Skeletal muscle tissue (tissue), 4 donors: ENCODE results near the gene ADAMTS3. TPM values are rescaled to one million over a fixed set of nuclear protein-coding genes. Genes with fewer than 3 reads are reported as not detected.

Experiments used
- H3K27ac ChIP-seq: one replicate; pipeline ENCODE4 v1.7.0; 2013; ENCODE audit warnings: mild to moderate bottlenecking, low read depth, low read length, inconsistent platforms
- H3K27me3 ChIP-seq, 3 donors: one replicate each; pipeline ENCODE4 v1.7.0; 2013; ENCODE audit warnings: low read length in 3 of 3; ENCODE audit not compliant: control insufficient read depth in 3 of 3, insufficient read depth in 3 of 3
- H3K36me3 ChIP-seq, 3 donors: one replicate each; pipeline ENCODE4 v1.7.0; 2013; ENCODE audit warnings: low read length in 3 of 3; ENCODE audit not compliant: control insufficient read depth in 3 of 3, insufficient read depth in 3 of 3
- H3K4me1 ChIP-seq, 3 donors: one replicate each; pipeline ENCODE4 v1.7.0; 2013; ENCODE audit warnings: low read length in 3 of 3, mild to moderate bottlenecking in 3 of 3; ENCODE audit not compliant: control insufficient read depth in 3 of 3, insufficient read depth in 3 of 3
- H3K4me3 ChIP-seq, 3 donors: one replicate each; pipeline ENCODE4 v1.7.0; 2013; ENCODE audit warnings: low read length in 3 of 3
- H3K9ac ChIP-seq, 3 donors: one replicate each; pipeline ENCODE4 v1.7.0; 2013; ENCODE audit warnings: low read length in 3 of 3, mild to moderate bottlenecking in 3 of 3, moderate library complexity in 2 of 3, low read depth in 1 of 3
- H3K9me3 ChIP-seq, 3 donors: one replicate each; pipeline ENCODE4 v1.7.0; 2013; ENCODE audit warnings: low read length in 3 of 3; ENCODE audit not compliant: control insufficient read depth in 3 of 3
- total RNA-seq: library from RNA; depleted of rRNA; stranded (reverse); fragments of >200 nt; gene quantifications from one replicate; pipeline ENCODE4 v1.2.3, GENCODE V29; 2014
- donor health status: Osteomylitis.

Gene ADAMTS3
- total RNA-seq, 1 donor from 2014 or later, result 2.1 TPM

GRCh38 chr4:72525938-72526337 is 43.1 kb downstream of the ADAMTS3 start:
- H3K4me3 ChIP-seq, result no peak overlapping the region
- no peaks in the 10 kb centered on the region for H3K27me3 ChIP-seq
- H3K9me3 ChIP-seq, result no peaks in the 10 kb centered on the region
- no peak overlapping the region for H3K9ac ChIP-seq
- H3K36me3 ChIP-seq, result no peaks in the 10 kb centered on the region
- H3K4me1 ChIP-seq, result peaks cover 0 to 4% (median 3%) of the 10 kb centered on the region in 3 donors
- no peak overlapping the region for H3K27ac ChIP-seq

- H3K27ac ChIP-seq, result no peak overlapping the region
Observed at GRCh38 chr4:72522440-72522839, 46.6 kb downstream of the ADAMTS3 start.

GRCh38 chr4:72513227-72513626 is 55.8 kb downstream of the ADAMTS3 start:
- Histone ChIP-seq H3K9me3 (no peaks in the 10 kb centered on the region), H3K27me3 (no peaks in the 10 kb centered on the region), H3K27ac (no peak overlapping the region), H3K4me3 (no peak overlapping the region), H3K4me1 (no peaks in the 10 kb centered on the region), H3K36me3 (no peaks in the 10 kb centered on the region), H3K9ac (no peak overlapping the region)

More at GRCh38 chr4:72522440-72522839, 46.6 kb downstream of the ADAMTS3 start:
- no peaks in the 10 kb centered on the region for H3K36me3 ChIP-seq
- H3K9me3 ChIP-seq, result no peaks in the 10 kb centered on the region
- no peaks in the 10 kb centered on the region for H3K27me3 ChIP-seq
- H3K4me3 ChIP-seq, result no peak overlapping the region
- no peak overlapping the region for H3K9ac ChIP-seq
- H3K4me1 ChIP-seq, result peaks cover 0 to 4% (median 3%) of the 10 kb centered on the region in 3 donors

- Histone ChIP-seq H3K27ac (no peak overlapping the region), H3K36me3 (no peaks in the 10 kb centered on the region), H3K4me1 (no peaks in the 10 kb centered on the region), H3K9me3 (no peaks in the 10 kb centered on the region), H3K27me3 (no peaks in the 10 kb centered on the region), H3K4me3 (no peak overlapping the region), H3K9ac (no peak overlapping the region)
Observed at GRCh38 chr4:72507860-72508419, 61.1 kb downstream of the ADAMTS3 start.

GRCh38 chr4:72507167-72507566 is 61.9 kb downstream of the ADAMTS3 start:
- H3K4me3 ChIP-seq, result no peak overlapping the region
- no peak overlapping the region for H3K27ac ChIP-seq
- H3K4me1 ChIP-seq, result no peaks in the 10 kb centered on the region
- H3K27me3 ChIP-seq, result no peaks in the 10 kb centered on the region
- H3K9me3 ChIP-seq, result no peaks in the 10 kb centered on the region
- H3K9ac ChIP-seq, result no peak overlapping the region
- no peaks in the 10 kb centered on the region for H3K36me3 ChIP-seq

DNA sequence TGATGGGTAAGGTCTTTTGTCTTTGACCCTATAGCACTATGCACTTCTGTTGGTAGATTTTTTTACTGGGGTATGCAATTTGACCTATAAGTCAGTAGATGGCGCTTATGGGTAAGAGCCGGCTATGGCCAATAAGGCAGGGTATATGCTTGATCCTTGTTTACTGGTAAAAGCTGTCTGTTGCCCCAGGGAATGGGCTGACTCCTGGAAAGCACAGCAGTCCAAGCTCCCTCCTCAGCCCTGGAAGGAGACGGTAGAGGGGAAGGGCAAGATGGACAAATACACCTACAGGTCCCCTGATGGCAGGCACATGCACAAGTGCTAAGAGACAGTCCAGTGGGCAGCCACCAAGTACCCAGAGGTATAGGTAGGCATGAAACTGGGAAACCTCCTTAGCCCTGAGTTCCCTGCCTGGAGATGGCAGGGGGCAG is 63.7 kb downstream of the ADAMTS3 start:
- Histone ChIP-seq H3K9ac (no peak overlapping the region), H3K4me3 (no peak overlapping the region), H3K36me3 (no peaks in the 10 kb centered on the region), H3K27me3 (no peaks in the 10 kb centered on the region), H3K27ac (no peak overlapping the region), H3K4me1 (no peaks in the 10 kb centered on the region), H3K9me3 (peaks cover 0 to under 1% (median 0%) of the 10 kb centered on the region in 3 donors)

GRCh38 chr4:72500214-72500613 is 68.8 kb downstream of the ADAMTS3 start:
- H3K9me3 ChIP-seq, result peaks cover 0 to 2% (median 0%) of the 10 kb centered on the region in 3 donors
- no peaks in the 10 kb centered on the region for H3K4me1 ChIP-seq
- H3K27me3 ChIP-seq, result no peaks in the 10 kb centered on the region
- H3K27ac ChIP-seq, result no peak overlapping the region
- no peak overlapping the region for H3K9ac ChIP-seq
- no peak overlapping the region for H3K4me3 ChIP-seq
- no peaks in the 10 kb centered on the region for H3K36me3 ChIP-seq

DNA sequence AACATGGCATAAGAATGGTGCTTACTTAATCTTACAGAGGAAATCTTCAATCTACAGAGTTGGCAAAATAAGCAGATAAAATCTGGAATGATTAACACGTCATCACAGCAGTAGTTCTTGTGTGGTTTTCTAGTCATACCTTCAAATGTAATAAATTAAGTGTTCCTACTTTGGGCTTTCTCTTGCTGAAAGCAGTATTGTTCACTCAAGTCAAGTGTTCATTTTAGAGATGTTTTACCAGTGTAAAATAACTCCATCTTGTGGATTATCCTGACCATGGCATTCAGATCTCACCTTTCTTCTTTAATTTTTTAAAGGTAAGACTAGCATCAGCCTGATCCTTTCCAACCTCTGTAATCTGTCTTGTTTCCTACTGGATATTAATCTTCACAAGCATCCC is 72.9 kb downstream of the ADAMTS3 start:
- H3K36me3 ChIP-seq, result no peaks in the 10 kb centered on the region
- H3K27me3 ChIP-seq, result no peaks in the 10 kb centered on the region
- no peak overlapping the region for H3K4me3 ChIP-seq
- peaks cover 0 to 5% (median 2%) of the 10 kb centered on the region in 3 donors for H3K9me3 ChIP-seq
- H3K9ac ChIP-seq, result no peak overlapping the region
- no peak overlapping the region for H3K27ac ChIP-seq
- no peaks in the 10 kb centered on the region for H3K4me1 ChIP-seq

DNA sequence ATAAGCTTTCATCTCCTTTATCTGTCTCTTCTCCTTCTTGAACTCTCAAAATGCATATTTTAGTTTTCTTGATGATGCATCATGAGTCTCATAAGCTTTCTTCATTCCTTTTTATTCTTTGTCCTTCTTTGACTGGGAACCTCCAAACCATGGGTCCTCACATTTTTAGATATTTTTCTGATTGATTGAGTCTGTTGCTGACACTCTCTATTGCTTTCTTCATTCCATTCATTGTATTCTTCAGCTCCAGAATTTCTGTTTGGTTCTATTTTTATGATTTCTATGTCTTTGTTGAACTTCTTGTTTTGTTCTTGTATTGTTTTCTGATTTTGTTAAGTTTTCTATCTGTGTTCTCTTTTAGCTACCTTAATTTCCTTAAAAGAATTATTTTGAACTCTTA is 74.9 kb downstream of the ADAMTS3 start:
- peaks cover 0 to 5% (median 0%) of the 10 kb centered on the region in 3 donors for H3K9me3 ChIP-seq
- no peaks in the 10 kb centered on the region for H3K36me3 ChIP-seq
- no peak overlapping the region for H3K9ac ChIP-seq
- no peak overlapping the region for H3K4me3 ChIP-seq
- no peak overlapping the region for H3K27ac ChIP-seq
- no peaks in the 10 kb centered on the region for H3K27me3 ChIP-seq
- no peaks in the 10 kb centered on the region for H3K4me1 ChIP-seq

GRCh38 chr4:72489267-72489666 is 79.8 kb downstream of the ADAMTS3 start:
- Histone ChIP-seq H3K4me1 (no peaks in the 10 kb centered on the region), H3K27ac (no peak overlapping the region), H3K9me3 (peaks cover 0 to 2% (median 0%) of the 10 kb centered on the region in 3 donors), H3K4me3 (no peak overlapping the region), H3K36me3 (no peaks in the 10 kb centered on the region), H3K27me3 (no peaks in the 10 kb centered on the region), H3K9ac (no peak overlapping the region)
